H1 (cell line): ENCODE results near the gene RMDN3.

Source experiments
- CHD2 ChIP-seq: IDR thresholded peaks from 2 replicates; pipeline ENCODE4 v1.6.1; 2012; ENCODE audit warnings: low read length, improper control_type of control experiment
- CTCF ChIP-seq, 3 experiments: IDR thresholded peaks; 1 replicate in 2 of 3; 2 replicates in 1 of 3; pipeline versions ENCODE4 v1.5.1 to v1.6.1; 2011; ENCODE audit warnings: low read length in 3 of 3, mild to moderate bottlenecking in 3 of 3, inconsistent platforms in 2 of 3, low read depth in 1 of 3, moderate library complexity in 1 of 3; ENCODE audit not compliant: insufficient read depth in 1 of 3; ENCODE audit errors: control extremely low read depth in 1 of 3
- EZH2 ChIP-seq: fragments of 200-600 bp; sonication (generic); IDR thresholded peaks from 2 replicates; pipeline ENCODE4 v1.7.1; 2012; ENCODE audit warnings: low read depth, mild to moderate bottlenecking, moderate library complexity, low read length, inconsistent platforms; ENCODE audit not compliant: severe bottlenecking
- HDAC2 ChIP-seq, 2 experiments: fragments of 300-600 bp in 1 of 2; sonication (generic) in 1 of 2; IDR thresholded peaks; 2 replicates each; pipeline ENCODE4 v1.6.1; 2011 to 2012; ENCODE audit warnings: low read depth in 2 of 2, low read length in 2 of 2, mild to moderate bottlenecking in 2 of 2, moderate library complexity in 2 of 2, borderline replicate concordance in 1 of 2, inconsistent platforms in 1 of 2
- POLR2AphosphoS5 ChIP-seq: IDR thresholded peaks from 2 replicates; pipeline ENCODE4 v1.6.1; 2011; ENCODE audit warnings: low read depth, low read length
- TAF1 ChIP-seq: IDR thresholded peaks from 2 replicates; pipeline ENCODE4 v1.6.1; 2011; ENCODE audit warnings: mild to moderate bottlenecking, low read depth, low read length

GRCh38 chr15:40766906-40767837, 12.1 kb upstream of the RMDN3 start:
- TF ChIP-seq CHD2 (no peak), POLR2AphosphoS5 (no peak; the same call in 1 of the 2 replicates), EZH2 (no peak), TAF1 (no peak), CTCF (IDR thresholded peaks at IDR 0.05; ENCODE audit: control extremely low read depth in 1 of 3, insufficient read depth in 1 of 3, low read depth in 1 of 3, low read length in 3 of 3) (no peak), HDAC2 (IDR thresholded peaks at IDR 0.05; ENCODE audit: borderline replicate concordance in 1 of 2, low read depth in 2 of 2, low read length in 2 of 2) (no peak)
